ENCODE data around the gene NIBAN1. TPM values are rescaled to one million over a fixed set of nuclear protein-coding genes. Genes with fewer than 3 reads are reported as not detected.
"Not testable (repeated sequence)": the region's sequence is repeated elsewhere in the genome, so short reads cannot be mapped to it uniquely, and the experiment has no call there.

NIBAN1 gene
- total RNA-seq, 1 experiment from 2014 or later = 19.5 TPM

DNA sequence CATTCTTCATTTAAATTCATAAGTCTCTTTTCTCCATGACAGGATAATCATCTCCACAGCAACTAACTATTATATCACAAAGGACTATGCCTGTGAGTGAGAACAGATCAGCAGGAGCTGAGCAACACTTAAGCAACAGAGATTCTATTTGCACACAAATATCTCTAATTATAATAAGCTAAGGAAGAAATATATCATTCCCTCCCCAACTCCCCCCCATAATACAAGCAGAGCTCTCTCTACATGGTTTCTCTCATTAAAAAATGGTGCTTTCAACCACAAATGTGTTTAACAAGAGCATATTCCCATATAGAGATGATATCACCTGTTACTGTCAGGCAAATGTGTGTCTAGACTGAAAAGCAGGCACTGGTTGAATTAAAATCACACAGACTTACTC, 34.5 kb upstream of the NIBAN1 start:
- intact Hi-C loops (cut with micrococcal nuclease; ENCODE audit: unreplicated experiment) = no loop called here
- Mint-ChIP-seq H3K4me1 (ENCODE audit: low read depth, unreplicated experiment) (no peaks in the 10 kb centered on the region), H3K27me3 (ENCODE audit: unreplicated experiment) (no peaks in the 10 kb centered on the region)

DNA sequence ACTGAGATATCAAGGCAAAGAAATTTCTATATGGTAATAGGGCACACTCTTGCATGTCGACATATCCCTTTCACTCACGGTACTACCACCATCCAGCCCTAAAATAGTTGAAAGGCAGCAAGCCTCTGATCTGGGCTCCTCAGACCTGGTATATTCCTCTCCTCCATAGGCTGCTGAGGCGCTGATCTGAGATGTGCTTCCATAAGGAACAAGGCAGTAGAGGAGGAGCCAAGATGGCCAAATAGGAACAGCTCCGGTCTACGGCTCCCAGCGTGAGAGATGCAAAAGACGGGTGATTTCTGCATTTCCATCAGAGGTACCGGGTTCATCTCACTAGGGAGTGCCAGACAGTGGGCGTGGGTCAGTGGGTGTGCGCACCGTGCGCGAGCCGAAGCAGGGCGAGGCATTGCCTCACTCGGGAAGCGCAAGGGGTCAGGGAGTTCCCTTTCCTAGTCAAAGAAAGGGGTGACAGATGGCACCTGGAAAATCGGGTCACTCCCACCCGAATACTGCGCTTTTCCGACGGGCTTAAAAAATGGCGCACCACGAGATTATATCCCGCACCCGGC, 27.1 kb upstream of the NIBAN1 start:
- BruUV-seq (replicated peaks); intact Hi-C loops (cut with micrococcal nuclease; ENCODE audit: unreplicated experiment); H3K4me3 Mint-ChIP-seq (ENCODE audit: low read depth, unreplicated experiment); CTCF ChIA-PET; DNase-seq; H3K9me3 Mint-ChIP-seq (ENCODE audit: low read depth, unreplicated experiment); H3K4me1 Mint-ChIP-seq (ENCODE audit: low read depth, unreplicated experiment); H3K36me3 Mint-ChIP-seq (ENCODE audit: insufficient read depth, unreplicated experiment); H3K27ac Mint-ChIP-seq (ENCODE audit: unreplicated experiment): not testable (repeated sequence)
- H3K27me3 Mint-ChIP-seq (ENCODE audit: unreplicated experiment) = peaks cover 20% of the 10 kb centered on the region

More for the DNA sequence above, 34.5 kb upstream of the NIBAN1 start:
- DNase-seq = no peak
- Mint-ChIP-seq H3K36me3 (ENCODE audit: insufficient read depth, unreplicated experiment) (no peaks in the 10 kb centered on the region), H3K4me3 (ENCODE audit: low read depth, unreplicated experiment) (no peak overlapping the region), H3K27ac (ENCODE audit: unreplicated experiment) (no peak overlapping the region), H3K9me3 (ENCODE audit: low read depth, unreplicated experiment) (no peaks in the 10 kb centered on the region)
- CTCF ChIA-PET = interaction anchor here (0.6 kb wide), 1 partner anchor 710 kb away, joined by 3 read pairs; no protein-coding TSS in a partner anchor
- TF ChIP-seq, protein P1, sequence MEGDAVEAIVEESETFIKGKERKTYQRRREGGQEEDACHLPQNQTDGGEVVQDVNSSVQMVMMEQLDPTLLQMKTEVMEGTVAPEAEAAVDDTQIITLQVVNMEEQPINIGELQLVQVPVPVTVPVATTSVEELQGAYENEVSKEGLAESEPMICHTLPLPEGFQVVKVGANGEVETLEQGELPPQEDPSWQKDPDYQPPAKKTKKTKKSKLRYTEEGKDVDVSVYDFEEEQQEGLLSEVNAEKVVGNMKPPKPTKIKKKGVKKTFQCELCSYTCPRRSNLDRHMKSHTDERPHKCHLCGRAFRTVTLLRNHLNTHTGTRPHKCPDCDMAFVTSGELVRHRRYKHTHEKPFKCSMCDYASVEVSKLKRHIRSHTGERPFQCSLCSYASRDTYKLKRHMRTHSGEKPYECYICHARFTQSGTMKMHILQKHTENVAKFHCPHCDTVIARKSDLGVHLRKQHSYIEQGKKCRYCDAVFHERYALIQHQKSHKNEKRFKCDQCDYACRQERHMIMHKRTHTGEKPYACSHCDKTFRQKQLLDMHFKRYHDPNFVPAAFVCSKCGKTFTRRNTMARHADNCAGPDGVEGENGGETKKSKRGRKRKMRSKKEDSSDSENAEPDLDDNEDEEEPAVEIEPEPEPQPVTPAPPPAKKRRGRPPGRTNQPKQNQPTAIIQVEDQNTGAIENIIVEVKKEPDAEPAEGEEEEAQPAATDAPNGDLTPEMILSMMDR (IDR thresholded peaks at IDR 0.05; ENCODE audit: unreplicated experiment) = no peak
- BruUV-seq (replicated peaks) = no TSS peak

DNA sequence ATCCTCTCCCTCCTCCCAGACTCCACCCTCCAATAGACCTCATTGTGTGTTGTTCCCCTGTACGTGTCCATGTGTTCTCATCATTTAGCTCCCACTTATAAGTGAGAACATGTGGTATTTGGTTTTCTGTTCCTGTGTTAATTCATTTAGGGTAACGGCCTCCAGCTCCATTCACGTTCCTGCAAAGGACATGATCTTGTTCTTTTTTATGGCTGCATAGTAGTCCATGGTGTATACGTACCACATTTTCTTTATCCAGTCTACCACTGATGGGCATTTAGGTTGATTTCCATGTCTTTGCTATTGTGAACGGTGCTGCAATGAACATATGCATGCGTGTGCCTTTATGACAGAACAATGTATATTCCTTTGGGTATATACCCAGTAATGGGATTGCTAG, 25.7 kb upstream of the NIBAN1 start:
- DNase-seq; intact Hi-C loops (cut with micrococcal nuclease; ENCODE audit: unreplicated experiment); H3K4me3 Mint-ChIP-seq (ENCODE audit: low read depth, unreplicated experiment); BruUV-seq (replicated peaks); H3K36me3 Mint-ChIP-seq (ENCODE audit: insufficient read depth, unreplicated experiment); H3K9me3 Mint-ChIP-seq (ENCODE audit: low read depth, unreplicated experiment); CTCF ChIA-PET; H3K4me1 Mint-ChIP-seq (ENCODE audit: low read depth, unreplicated experiment); H3K27ac Mint-ChIP-seq (ENCODE audit: unreplicated experiment): not testable (repeated sequence)
- H3K27me3 Mint-ChIP-seq (ENCODE audit: unreplicated experiment) = peaks cover 20% of the 10 kb centered on the region

DNA sequence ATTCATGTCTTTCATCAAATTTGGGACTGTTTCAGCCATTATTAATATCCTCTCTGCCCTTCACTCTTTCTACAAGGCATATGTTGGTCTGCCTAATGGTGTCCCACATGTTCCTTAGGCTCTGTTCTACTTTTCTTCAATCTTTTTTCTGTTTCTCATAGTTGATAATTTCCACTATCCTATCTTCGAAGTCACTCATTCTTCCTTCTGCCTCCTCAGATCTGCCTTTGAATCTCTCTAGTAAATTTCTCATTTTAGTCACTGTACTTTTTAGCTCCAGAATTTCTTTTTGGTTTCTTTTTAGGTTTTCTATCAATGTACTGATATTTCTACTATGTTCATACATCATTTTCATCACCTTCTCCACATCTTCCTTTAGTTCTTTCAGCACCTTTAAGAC, 20.0 kb upstream of the NIBAN1 start:
- no TSS peak for BruUV-seq (replicated peaks)
- Mint-ChIP-seq H3K4me1 (ENCODE audit: low read depth, unreplicated experiment) (no peaks in the 10 kb centered on the region), H3K27ac (ENCODE audit: unreplicated experiment) (no peak overlapping the region), H3K36me3 (ENCODE audit: insufficient read depth, unreplicated experiment) (no peaks in the 10 kb centered on the region), H3K4me3 (ENCODE audit: low read depth, unreplicated experiment) (no peak overlapping the region), H3K27me3 (ENCODE audit: unreplicated experiment) (no peaks in the 10 kb centered on the region), H3K9me3 (ENCODE audit: low read depth, unreplicated experiment) (no peaks in the 10 kb centered on the region)
- intact Hi-C loops (cut with micrococcal nuclease; ENCODE audit: unreplicated experiment) = no loop called here
- TF ChIP-seq, protein P1 (IDR thresholded peaks at IDR 0.05; ENCODE audit: unreplicated experiment) = no peak
- CTCF ChIA-PET = interaction anchor here (0.6 kb wide), 1 partner anchor 17 kb away, joined by 3 read pairs; no protein-coding TSS in a partner anchor
- no peak for DNase-seq

DNA sequence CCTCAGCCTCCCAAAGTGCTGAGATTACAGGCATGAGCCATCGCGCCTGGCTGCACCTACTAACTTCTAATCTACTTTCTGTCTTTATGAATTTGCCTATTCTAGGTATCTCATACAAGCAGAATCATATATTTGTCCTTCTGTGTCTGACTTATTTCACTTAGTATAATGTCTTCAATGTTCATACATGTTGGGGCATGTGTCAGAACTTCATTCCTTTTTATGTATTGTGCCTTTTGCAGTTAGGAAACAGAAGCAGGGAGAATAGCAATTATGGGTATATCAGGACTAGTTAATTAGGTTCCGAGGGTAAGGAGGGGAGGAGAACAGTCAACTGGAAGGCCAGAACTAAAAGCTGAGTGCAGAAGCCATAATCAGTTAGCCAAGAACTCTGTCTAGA, 18.0 kb upstream of the NIBAN1 start:
- no peaks in the 10 kb centered on the region for H3K9me3 Mint-ChIP-seq (ENCODE audit: low read depth, unreplicated experiment)
- H3K27ac Mint-ChIP-seq (ENCODE audit: unreplicated experiment) = no peak overlapping the region
- TF ChIP-seq, protein P1 (IDR thresholded peaks at IDR 0.05; ENCODE audit: unreplicated experiment) = no peak
- CTCF ChIA-PET = interaction anchor here (0.8 kb wide), 1 partner anchor 9 kb away, joined by 3 read pairs; no protein-coding TSS in a partner anchor
- no peak overlapping the region for H3K4me3 Mint-ChIP-seq (ENCODE audit: low read depth, unreplicated experiment)
- no peaks in the 10 kb centered on the region for H3K27me3 Mint-ChIP-seq (ENCODE audit: unreplicated experiment)
- no peaks in the 10 kb centered on the region for H3K36me3 Mint-ChIP-seq (ENCODE audit: insufficient read depth, unreplicated experiment)
- H3K4me1 Mint-ChIP-seq (ENCODE audit: low read depth, unreplicated experiment) = no peaks in the 10 kb centered on the region
- DNase-seq = no peak
- intact Hi-C loops (cut with micrococcal nuclease; ENCODE audit: unreplicated experiment) = no loop called here
- BruUV-seq (replicated peaks) = no TSS peak
